GM12864 (cell line): ENCODE results near the gene DLGAP4.

Source experiments
- DNase-seq: peaks from one replicate; pipeline ENCODE4 v3.0.0-alpha.2; 2011; ENCODE audit warnings: low read depth
- H3K4me3 ChIP-seq: 2 replicates; pipeline ENCODE4 v1.5.1; 2011; ENCODE audit warnings: mild to moderate bottlenecking, low read depth, low read length, control low read depth
- CTCF ChIP-seq: IDR thresholded peaks from 2 replicates; pipeline ENCODE4 v1.5.1; 2011; ENCODE audit warnings: low read depth, mild to moderate bottlenecking, moderate library complexity, low read length, control low read depth, inconsistent platforms; ENCODE audit errors: missing control alignments

Gene DLGAP4

GRCh38 chr20:36310215-36310981 is 4.3 kb downstream of the DLGAP4 start:
- DNase-seq: no peak
- TF ChIP-seq CTCF: no peak

DNA sequence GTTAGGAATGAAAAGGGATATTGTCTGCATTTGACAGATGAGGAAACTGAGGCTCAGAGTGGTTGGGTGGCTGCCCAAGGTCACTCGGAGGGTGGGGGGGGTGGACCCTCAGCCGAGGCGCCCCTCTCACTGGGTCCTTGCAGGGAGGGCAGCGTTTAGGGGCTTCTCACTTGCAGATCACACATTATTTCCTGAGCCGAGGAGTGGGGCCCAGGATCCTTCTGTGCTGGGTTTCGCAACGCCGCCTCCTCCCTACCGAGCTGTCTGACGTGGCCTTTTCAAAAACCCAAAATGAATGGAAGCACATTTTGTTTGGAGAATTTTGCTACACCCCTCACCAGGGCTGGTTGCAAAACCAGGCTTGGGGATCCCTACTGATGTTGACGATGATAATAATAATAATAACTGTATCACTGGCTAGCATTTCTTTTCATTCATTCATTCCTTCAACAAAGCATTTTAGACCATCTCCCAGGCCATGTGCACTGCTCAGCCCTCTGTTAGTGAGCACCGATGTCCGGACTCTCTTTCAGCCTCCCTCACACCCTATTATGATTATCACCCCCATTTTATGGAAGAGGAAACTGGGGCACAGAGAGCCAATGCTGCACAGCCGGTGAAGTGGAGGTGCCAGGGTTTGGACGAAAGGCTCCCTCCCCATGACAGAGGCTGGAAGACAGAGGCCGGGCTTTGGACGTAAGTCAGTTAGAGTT is 5.2 kb downstream of the DLGAP4 start:
- no peak for DNase-seq
- H3K4me3 ChIP-seq: no peak overlapping the region
- no peak for TF ChIP-seq CTCF

More at GRCh38 chr20:36310215-36310981, 4.3 kb downstream of the DLGAP4 start:
- no peak overlapping the region for H3K4me3 ChIP-seq

DNA sequence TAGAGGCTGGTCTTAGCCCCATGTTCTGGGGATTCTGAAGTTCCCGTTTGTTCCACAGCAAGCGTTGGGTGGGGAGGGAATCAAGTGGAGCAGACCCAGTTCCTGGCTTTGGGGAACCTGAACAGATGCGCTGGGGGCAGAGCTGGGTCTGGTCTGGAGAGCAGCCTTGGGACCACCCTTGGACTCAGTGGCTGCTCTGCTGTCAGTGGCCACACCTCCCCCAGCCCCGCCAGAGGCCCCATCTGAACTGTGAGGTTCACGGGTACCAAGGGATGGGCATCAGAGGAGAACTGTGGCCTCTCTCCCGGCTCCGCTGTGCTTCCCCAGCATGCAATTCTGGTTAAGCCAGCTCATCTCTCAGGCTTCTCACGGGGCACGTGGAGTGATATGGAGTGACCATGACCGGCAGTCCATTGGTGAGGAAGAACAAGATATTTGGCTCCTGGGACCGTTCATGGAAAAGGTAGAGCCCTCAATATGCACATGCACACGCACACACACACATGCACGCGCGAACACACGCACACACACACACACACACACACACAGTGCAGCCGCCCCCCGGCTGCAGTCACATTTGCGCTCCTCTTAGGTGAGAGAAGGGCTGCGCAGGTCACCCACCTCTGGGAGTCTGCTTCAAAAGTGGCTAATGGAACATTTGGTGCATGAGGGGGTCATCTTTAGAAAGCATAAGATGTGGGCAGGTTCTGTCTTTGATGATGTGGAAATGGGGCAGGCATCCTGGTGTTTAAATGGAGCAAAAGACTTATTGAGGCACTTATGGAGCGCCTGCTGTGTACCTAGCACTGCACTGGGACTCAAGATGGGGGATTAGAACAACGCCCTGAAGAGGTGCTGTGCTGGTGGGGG is 6.0 kb downstream of the DLGAP4 start:
- TF ChIP-seq CTCF: no peak
- no peak overlapping the region for H3K4me3 ChIP-seq
- DNase-seq: no peak

DNA sequence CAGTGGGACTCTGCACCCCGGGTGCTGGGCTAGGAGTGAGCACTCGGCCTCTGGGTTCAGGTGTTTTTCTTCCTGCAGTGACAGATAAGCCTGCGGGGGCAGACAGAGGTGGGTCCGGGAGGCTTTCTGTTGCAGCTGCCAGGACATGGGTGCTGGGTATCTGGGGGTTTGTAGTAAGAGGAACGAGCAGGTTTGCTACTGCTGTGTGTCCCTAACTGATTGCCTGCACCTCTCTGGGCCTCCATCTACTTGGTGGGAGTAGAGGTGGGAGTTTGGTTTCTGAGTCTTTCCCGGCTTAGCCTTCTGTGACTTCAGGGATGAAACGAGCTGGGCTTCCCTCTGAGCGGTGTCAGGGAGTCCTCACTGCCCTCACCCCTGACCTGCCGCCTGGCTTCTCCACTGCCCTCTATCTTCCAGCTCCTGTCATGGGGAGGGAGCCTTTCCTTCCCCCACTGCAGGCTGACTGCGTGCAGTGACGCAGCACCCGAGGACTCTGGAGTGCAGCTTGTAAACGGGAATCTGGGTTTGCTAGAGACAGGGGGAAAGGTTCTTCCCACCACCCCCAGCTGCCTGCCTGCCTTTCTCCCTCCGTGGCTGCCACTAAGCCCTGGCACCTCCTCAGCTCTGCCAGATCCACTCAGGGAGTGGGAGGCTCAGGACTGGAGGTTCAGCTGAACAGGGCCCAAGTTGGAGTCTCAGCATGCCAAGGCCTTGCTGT is 6.7 kb downstream of the DLGAP4 start:
- no peak for TF ChIP-seq CTCF
- no peak overlapping the region for H3K4me3 ChIP-seq
- no peak for DNase-seq

GRCh38 chr20:36313476-36313875 is 7.3 kb downstream of the DLGAP4 start:
- TF ChIP-seq CTCF: no peak
- no peak for DNase-seq
- H3K4me3 ChIP-seq: no peak overlapping the region

GRCh38 chr20:36313926-36314325 is 7.8 kb downstream of the DLGAP4 start:
- TF ChIP-seq CTCF: no peak
- H3K4me3 ChIP-seq: no peak overlapping the region
- no peak for DNase-seq
